PFSK-1 (cell line): ENCODE measurements around the gene BCAR3.

Experiments used
- POLR2AphosphoS5 ChIP-seq: IDR thresholded peaks from 2 replicates; pipeline ENCODE4 v1.6.1; 2012; ENCODE audit warnings: low read depth, mild to moderate bottlenecking, control low read depth, low read length, moderate library complexity
- TF ChIP-seq, protein P1 (sequence below), 2 experiments: IDR thresholded peaks; 2 replicates each; pipeline versions ENCODE4 v1.6.1 to v1.8.0; 2011 to 2012; ENCODE audit warnings: low read depth in 2 of 2, low read length in 2 of 2, control low read depth in 1 of 2, inconsistent platforms in 1 of 2, mild to moderate bottlenecking in 1 of 2, moderate library complexity in 1 of 2; ENCODE audit not compliant: insufficient read depth in 1 of 2

GRCh38 chr1:93658188-93658587 is 23.4 kb downstream of the BCAR3 start:
- TF ChIP-seq POLR2AphosphoS5, result no peak
- TF ChIP-seq, protein P1, sequence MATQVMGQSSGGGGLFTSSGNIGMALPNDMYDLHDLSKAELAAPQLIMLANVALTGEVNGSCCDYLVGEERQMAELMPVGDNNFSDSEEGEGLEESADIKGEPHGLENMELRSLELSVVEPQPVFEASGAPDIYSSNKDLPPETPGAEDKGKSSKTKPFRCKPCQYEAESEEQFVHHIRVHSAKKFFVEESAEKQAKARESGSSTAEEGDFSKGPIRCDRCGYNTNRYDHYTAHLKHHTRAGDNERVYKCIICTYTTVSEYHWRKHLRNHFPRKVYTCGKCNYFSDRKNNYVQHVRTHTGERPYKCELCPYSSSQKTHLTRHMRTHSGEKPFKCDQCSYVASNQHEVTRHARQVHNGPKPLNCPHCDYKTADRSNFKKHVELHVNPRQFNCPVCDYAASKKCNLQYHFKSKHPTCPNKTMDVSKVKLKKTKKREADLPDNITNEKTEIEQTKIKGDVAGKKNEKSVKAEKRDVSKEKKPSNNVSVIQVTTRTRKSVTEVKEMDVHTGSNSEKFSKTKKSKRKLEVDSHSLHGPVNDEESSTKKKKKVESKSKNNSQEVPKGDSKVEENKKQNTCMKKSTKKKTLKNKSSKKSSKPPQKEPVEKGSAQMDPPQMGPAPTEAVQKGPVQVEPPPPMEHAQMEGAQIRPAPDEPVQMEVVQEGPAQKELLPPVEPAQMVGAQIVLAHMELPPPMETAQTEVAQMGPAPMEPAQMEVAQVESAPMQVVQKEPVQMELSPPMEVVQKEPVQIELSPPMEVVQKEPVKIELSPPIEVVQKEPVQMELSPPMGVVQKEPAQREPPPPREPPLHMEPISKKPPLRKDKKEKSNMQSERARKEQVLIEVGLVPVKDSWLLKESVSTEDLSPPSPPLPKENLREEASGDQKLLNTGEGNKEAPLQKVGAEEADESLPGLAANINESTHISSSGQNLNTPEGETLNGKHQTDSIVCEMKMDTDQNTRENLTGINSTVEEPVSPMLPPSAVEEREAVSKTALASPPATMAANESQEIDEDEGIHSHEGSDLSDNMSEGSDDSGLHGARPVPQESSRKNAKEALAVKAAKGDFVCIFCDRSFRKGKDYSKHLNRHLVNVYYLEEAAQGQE (IDR thresholded peaks at IDR 0.05; ENCODE audit: insufficient read depth in 1 of 2, low read depth in 2 of 2, low read length in 2 of 2), result no peak
